GM18519 (cell line): Measurements from ENCODE around the gene LINGO1.

Experiments
- ATAC-seq: cut with Tn5 transposase; IDR thresholded peaks from one replicate; pipeline ENCODE4 v1.9.1; 2021; ENCODE audit warnings: mild to moderate bottlenecking, moderate library complexity; ENCODE audit not compliant: unreplicated experiment, low FRiP score

The LINGO1 gene

GRCh38 chr15:77657634-77658238 is 25.0 kb upstream of the LINGO1 start:
- ATAC-seq: no peak

- no peak for ATAC-seq
Observed at GRCh38 chr15:77656294-77656693, 23.6 kb upstream of the LINGO1 start.

- no peak for ATAC-seq
Observed at GRCh38 chr15:77654975-77655374, 22.3 kb upstream of the LINGO1 start.

- ATAC-seq: no peak
Observed at GRCh38 chr15:77653832-77654480, 21.2 kb upstream of the LINGO1 start.

- no peak for ATAC-seq
Observed at GRCh38 chr15:77650265-77650664, 17.6 kb upstream of the LINGO1 start.

GRCh38 chr15:77649610-77650009 is 16.9 kb upstream of the LINGO1 start:
- ATAC-seq: no peak

- no peak for ATAC-seq
Observed at GRCh38 chr15:77649017-77649416, 16.3 kb upstream of the LINGO1 start.

GRCh38 chr15:77647961-77648360 is 15.2 kb upstream of the LINGO1 start:
- ATAC-seq: no peak

- ATAC-seq: no peak
Observed at GRCh38 chr15:77646104-77646694, 13.5 kb upstream of the LINGO1 start.

- ATAC-seq: no peak
Observed at GRCh38 chr15:77645602-77646001, 12.9 kb upstream of the LINGO1 start.

- no peak for ATAC-seq
Observed at GRCh38 chr15:77644543-77645247, 12.0 kb upstream of the LINGO1 start.

- ATAC-seq: no peak
Observed at GRCh38 chr15:77643764-77644163, 11.1 kb upstream of the LINGO1 start.

- no peak for ATAC-seq
Observed at GRCh38 chr15:77642793-77643430, 10.2 kb upstream of the LINGO1 start.

GRCh38 chr15:77641999-77642398 is 9.3 kb upstream of the LINGO1 start:
- no peak for ATAC-seq

GRCh38 chr15:77640615-77641014 is 7.9 kb upstream of the LINGO1 start:
- ATAC-seq: no peak

- no peak for ATAC-seq
Observed at GRCh38 chr15:77639431-77639830, 6.7 kb upstream of the LINGO1 start.

- no peak for ATAC-seq
Observed at GRCh38 chr15:77637851-77638692, 5.4 kb upstream of the LINGO1 start.

GRCh38 chr15:77636209-77636608 is 3.5 kb upstream of the LINGO1 start:
- no peak for ATAC-seq

GRCh38 chr15:77634266-77634962 is 1.7 kb upstream of the LINGO1 start:
- no peak for ATAC-seq

GRCh38 chr15:77633913-77634265 is 1.2 kb upstream of the LINGO1 start:
- no peak for ATAC-seq
